ENCODE data around the gene TP53RK.
A peak's percentile ranks its signal among the peaks of the same experiment; 100 is the strongest.

Gene TP53RK

GRCh38 chr20:46689082-46689753 is at the start of gene TP53RK:
TP53RK (minus strand) TSS chr20:46689444; CDS start chr20:46689414, 30 bp downstream.
- peak; percentile 100 for DNase-seq

DNA sequence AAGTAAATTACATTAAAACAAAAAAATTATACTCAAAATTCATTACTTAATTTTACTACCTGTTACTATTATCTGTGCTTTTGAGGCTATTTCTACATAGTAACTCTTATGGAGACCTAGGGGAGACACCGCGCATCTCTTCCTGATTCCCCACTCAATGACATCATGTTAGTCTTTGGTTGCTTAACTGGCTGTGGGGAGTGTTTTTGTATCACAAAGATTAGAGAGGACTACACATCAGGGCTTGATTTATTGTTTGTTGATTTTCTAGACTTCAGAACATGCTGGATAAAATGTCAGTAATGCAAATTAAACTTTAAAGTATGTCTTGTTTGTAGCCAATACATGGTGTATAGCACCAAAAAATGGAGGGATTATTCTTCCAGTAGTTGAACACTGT is 46.2 kb upstream of the TP53RK start:
- peak; percentile 8 for DNase-seq

GRCh38 chr20:46731770-46732169 is 42.5 kb upstream of the TP53RK start:
- DNase-seq = no peak

DNA sequence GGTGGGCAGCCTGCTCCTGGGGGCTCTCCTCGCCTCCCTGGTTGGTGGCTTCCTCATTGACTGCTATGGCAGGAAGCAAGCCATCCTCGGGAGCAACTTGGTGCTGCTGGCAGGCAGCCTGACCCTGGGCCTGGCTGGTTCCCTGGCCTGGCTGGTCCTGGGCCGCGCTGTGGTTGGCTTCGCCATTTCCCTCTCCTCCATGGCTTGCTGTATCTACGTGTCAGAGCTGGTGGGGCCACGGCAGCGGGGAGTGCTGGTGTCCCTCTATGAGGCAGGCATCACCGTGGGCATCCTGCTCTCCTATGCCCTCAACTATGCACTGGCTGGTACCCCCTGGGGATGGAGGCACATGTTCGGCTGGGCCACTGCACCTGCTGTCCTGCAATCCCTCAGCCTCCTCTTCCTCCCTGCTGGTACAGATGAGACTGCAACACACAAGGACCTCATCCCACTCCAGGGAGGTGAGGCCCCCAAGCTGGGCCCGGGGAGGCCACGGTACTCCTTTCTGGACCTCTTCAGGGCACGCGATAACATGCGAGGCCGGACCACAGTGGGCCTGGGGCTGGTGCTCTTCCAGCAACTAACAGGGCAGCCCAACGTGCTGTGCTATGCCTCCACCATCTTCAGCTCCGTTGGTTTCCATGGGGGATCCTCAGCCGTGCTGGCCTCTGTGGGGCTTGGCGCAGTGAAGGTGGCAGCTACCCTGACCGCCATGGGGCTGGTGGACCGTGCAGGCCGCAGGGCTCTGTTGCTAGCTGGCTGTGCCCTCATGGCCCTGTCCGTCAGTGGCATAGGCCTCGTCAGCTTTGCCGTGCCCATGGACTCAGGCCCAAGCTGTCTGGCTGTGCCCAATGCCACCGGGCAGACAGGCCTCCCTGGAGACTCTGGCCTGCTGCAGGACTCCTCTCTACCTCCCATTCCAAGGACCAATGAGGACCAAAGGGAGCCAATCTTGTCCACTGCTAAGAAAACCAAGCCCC is 36.2 kb upstream of the TP53RK start:
- no peak for DNase-seq

- no peak for DNase-seq
These were observed 35.2 kb upstream of the TP53RK start for GRCh38 chr20:46724343-46724959.

DNA sequence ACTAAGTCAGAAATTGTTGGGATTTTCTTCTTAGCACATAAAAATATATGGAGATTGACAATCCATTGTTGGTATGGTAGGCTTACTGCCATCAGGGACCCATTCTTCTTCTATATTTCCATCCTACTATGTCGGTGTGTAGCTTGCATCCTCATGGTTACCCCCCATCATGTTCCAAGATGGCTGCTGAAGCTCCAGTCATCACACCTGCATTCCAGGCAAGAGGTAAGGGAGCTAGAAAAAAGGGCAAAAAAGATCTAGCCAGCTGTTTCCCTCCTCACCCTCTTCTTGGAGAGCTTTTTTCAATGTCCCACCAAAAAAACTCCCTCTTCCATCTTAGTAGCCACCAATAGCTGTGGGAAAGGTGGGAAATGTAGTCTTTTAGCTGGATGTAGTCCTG is 33.8 kb upstream of the TP53RK start:
- DNase-seq = no peak

DNA sequence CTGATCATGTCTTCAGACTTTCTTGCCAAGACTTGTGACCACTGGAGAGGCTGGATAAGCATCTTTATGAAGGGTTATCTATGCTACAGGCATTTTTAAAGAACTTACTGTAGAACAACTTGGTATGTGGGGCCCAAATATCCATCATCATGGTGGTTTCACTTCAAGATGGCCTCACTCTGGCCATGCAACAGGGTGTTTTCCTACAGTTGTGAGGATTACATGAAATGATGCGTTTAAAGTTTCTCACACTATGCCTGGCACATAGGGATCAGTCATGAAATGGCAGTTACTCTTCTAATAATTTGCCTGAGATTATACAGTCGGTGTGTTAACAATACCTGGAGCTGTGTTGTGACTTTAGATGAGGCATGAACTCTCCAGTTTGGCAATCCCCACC is 33.2 kb upstream of the TP53RK start:
- no peak for DNase-seq

GRCh38 chr20:46721476-46721875 is 32.2 kb upstream of the TP53RK start:
- no peak for DNase-seq

GRCh38 chr20:46720776-46721425 is 31.7 kb upstream of the TP53RK start:
- no peak for DNase-seq

DNA sequence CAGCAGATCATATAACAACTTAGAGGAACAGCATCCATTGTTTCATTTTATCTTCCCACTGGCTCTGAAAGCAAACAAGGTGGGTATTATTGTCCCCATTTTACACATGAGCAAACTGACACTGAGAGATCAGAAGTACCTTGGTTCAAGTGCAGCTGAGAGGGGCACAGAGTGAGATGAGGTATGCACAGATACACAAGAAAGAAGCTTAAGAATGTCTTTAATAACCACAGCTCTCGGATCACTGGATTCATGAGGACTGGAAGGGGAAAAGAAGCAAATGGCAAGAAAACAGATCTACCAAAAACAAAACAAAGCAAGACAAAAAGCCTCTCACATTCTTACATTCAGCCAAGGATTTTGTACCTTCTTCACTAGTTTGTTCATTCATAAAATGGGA is 30.8 kb upstream of the TP53RK start:
- no peak for DNase-seq

GRCh38 chr20:46717818-46718541 is 28.7 kb upstream of the TP53RK start:
- DNase-seq = no peak

DNA sequence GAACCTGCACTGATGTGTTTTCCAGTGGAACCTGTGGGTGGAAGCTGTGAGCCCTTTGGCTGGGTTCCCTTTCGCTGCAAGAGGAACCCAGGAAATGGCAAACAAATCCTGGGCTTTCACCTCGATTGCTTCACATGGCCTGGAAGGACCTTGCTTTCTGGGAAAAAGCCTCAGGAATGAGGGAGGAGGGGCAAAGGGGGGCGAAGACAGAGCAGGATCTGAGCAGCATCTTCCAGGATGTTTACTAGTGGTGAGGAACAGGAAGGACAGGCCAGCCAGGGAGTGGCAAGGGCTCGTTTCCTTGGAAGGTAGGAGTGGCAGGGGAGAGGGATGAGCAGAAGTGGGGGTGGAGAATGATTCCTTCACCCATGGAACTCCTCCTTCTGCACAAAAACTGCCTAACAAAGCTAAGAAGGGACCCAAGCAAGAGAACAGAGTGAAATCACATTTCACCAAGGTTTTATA is 26.1 kb upstream of the TP53RK start:
- no peak for DNase-seq

DNA sequence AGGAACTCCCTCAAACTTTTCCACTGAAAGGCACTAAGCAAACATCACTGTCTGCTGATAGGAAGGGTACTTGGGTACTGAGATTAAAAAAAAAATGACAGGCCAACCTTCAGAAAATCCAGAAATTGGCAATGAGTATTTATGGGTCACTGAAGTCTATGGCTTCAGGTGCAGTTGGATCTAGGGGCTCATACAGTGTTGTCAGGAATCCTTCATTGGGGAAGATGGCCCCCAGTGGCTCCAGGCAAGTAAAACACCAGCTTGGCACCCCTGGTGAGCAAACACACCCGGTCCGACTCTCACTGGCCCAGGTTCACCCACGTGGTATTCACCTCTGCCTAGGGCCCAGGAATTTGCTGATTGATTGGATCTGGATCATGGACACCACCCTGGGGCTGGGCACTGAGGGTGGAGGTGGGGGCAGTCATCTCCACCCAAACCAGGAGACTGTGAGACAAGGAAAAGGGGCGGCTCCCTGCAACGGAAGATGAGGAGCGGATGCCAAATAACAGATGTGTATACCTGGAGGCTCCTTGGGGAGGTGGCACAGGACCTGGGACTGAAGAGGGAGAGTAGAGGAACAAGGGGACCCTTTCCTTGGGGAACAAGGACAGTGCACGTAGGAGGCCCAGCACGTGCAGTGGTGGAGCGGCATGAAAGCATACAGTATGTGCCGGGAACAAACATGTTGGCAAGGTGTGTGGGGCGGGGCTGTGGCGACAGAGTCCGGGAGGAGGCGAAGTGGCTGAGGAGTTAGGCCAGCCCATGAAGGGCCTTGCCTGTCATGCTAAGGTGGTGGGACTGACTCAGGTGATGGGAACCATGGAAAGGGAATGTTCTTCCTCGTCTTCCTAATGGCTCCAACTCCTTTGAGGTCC is 25.0 kb upstream of the TP53RK start:
- DNase-seq = no peak

DNA sequence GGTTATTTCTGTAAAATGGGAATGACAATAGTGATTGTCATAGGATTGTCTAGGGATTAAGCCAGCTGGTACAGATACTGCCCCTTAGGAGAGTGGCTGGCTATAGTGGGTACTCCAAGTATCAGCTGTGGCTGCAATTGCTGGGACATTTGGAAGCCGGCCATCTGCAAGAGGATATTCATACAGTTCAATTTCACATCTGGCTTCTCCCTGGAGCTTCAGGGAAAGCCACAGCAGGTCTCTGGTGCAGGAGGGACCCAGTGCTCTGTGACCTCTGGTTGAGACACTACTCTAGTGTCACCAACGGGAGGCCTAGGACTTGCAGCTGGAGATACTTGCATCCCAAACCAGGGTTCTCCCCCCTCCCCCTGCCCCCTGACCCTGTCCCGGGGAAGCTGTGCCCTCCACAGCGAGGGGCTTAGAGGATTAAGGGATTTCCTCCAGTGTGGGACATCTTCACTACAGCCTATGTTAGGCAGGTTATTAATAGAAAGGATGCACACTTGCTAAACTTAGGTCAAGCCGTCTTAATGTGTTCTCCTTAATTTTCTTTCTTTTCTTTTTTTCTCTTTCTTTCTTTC is 22.9 kb upstream of the TP53RK start:
- no peak for DNase-seq

GRCh38 chr20:46710153-46710913 is 21.1 kb upstream of the TP53RK start:
- DNase-seq = no peak

GRCh38 chr20:46709459-46710152 is 20.4 kb upstream of the TP53RK start, which contains the start of gene SLC2A10:
SLC2A10 (plus strand) TSS chr20:46709649; CDS start chr20:46709737, 88 bp downstream.
- DNase-seq = peak; percentile 77

GRCh38 chr20:46709055-46709458 is 19.8 kb upstream of the TP53RK start:
- DNase-seq = peak; percentile 21

DNA sequence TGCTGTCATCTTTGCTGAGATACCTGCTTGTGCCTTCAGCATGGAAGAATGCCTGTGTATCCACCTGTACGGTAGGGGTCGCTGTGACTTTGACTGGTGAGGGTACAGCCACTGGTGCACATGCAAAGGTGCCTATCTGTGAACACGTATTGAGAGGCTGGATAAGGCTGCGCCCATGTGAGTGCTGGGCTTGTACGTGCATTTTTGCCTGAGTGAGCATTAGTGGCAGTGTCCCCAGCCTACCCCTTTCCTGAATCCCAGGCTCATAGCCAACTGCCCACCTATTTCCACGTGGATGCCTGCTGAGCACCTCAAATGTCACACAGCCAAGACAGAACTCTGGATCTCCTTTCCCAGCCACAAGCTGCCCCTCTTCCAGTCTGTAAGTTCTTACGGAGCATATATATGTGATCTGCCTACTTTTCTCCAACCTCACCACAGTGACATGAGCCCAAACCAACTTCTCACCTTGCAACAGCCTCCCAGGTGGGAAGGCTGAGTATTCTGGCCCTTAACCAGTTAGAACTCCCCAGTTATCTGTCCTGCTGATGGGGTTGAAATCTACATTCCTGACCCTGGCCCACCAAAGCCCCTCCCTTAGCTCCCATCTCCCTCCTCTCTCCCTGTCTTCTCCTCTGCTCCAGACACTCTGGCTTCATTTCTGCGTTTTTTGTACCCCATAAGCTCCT is 19.1 kb upstream of the TP53RK start:
- DNase-seq = no peak

GRCh38 chr20:46706242-46706641 is 17.0 kb upstream of the TP53RK start:
- no peak for DNase-seq

Measured in hematopoietic multipotent progenitor cell treated with erythropoietin and hydrocortisone succinate and interleukin-3 and kit ligand, for 4 days (in vitro differentiated cells).